Astrocyte of the cerebellum (primary cell): ENCODE results near the gene DGUOK.
"Not testable (repeated sequence)": the region's sequence is repeated elsewhere in the genome, so short reads cannot be mapped to it uniquely, and the experiment has no call there.

Source experiments
- DNase-seq: peaks from one replicate; pipeline ENCODE4 v3.0.0-alpha.2; 2011; ENCODE audit warnings: low read depth
- H3K4me3 ChIP-seq: 2 replicates; pipeline ENCODE4 v1.5.1; 2011; ENCODE audit warnings: mild to moderate bottlenecking, low read depth, low read length, moderate library complexity
- CTCF ChIP-seq: IDR thresholded peaks from 2 replicates; pipeline ENCODE4 v1.5.1; 2012; ENCODE audit warnings: low read length, low read depth, moderate library complexity, mild to moderate bottlenecking; ENCODE audit errors: missing control alignments
- in situ Hi-C: cut with HindIII; loops from 2 replicates; pipeline ENCODE4 v1.10.0; 2017; ENCODE audit warnings: low sequenced_read_pairs

DGUOK gene

GRCh38 chr2:73901143-73901542 is 25.5 kb upstream of the DGUOK start:
- no peak for DNase-seq
- H3K4me3 ChIP-seq = no peak overlapping the region
- TF ChIP-seq CTCF = no peak
- in situ Hi-C loops = no loop called here

- no peak for TF ChIP-seq CTCF
- in situ Hi-C loops = no loop called here
- H3K4me3 ChIP-seq = no peak overlapping the region
- no peak for DNase-seq
These were observed 24.4 kb upstream of the DGUOK start for GRCh38 chr2:73902284-73902683.

- H3K4me3 ChIP-seq = no peak overlapping the region
- in situ Hi-C loops = no loop called here
- no peak for TF ChIP-seq CTCF
- no peak for DNase-seq
These were observed 23.4 kb upstream of the DGUOK start for GRCh38 chr2:73903313-73903712.

GRCh38 chr2:73903949-73904613 is 22.6 kb upstream of the DGUOK start:
- DNase-seq, H3K4me3 ChIP-seq, in situ Hi-C loops: not testable (repeated sequence)

GRCh38 chr2:73904952-73905351 is 21.7 kb upstream of the DGUOK start:
- no peak for DNase-seq
- no peak for TF ChIP-seq CTCF
- no peak overlapping the region for H3K4me3 ChIP-seq
- in situ Hi-C loops = no loop called here

GRCh38 chr2:73906847-73907505 is 19.7 kb upstream of the DGUOK start:
- in situ Hi-C loops = no loop called here
- no peak for TF ChIP-seq CTCF
- no peak overlapping the region for H3K4me3 ChIP-seq

GRCh38 chr2:73907840-73908452 is 18.7 kb upstream of the DGUOK start:
- TF ChIP-seq CTCF = peak; percentile 30
- in situ Hi-C loops = no loop called here
- H3K4me3 ChIP-seq = no peak overlapping the region
- DNase-seq = peak; percentile 55

More at GRCh38 chr2:73906847-73907505, 19.7 kb upstream of the DGUOK start:
- no peak for DNase-seq
